Esophagus (tissue), 2 donors: ENCODE data around the gene SLIT3. TPM values are rescaled to one million over a fixed set of nuclear protein-coding genes. Genes with fewer than 3 reads are reported as not detected.

ENCODE experiments used
- H3K27ac ChIP-seq, 2 donors: one replicate each; pipeline ENCODE4 v1.5.1; 2013; ENCODE audit warnings: low read depth in 2 of 2, mild to moderate bottlenecking in 2 of 2, inconsistent platforms in 1 of 2, low read length in 1 of 2, moderate library complexity in 1 of 2
- H3K27me3 ChIP-seq, 2 donors: one replicate each; pipeline ENCODE4 v1.6.1; 2013; ENCODE audit warnings: low read length in 2 of 2, control low read depth in 1 of 2, mild to moderate bottlenecking in 1 of 2; ENCODE audit not compliant: insufficient read depth in 2 of 2, control insufficient read depth in 1 of 2
- H3K36me3 ChIP-seq, 2 donors: one replicate each; pipeline ENCODE4 v1.6.1; 2013; ENCODE audit warnings: low read length in 1 of 2; ENCODE audit not compliant: control insufficient read depth in 2 of 2, insufficient read depth in 2 of 2
- H3K4me1 ChIP-seq, 2 donors: one replicate each; pipeline ENCODE4 v1.6.1; 2013; ENCODE audit warnings: low read length in 1 of 2; ENCODE audit not compliant: control insufficient read depth in 2 of 2, insufficient read depth in 2 of 2
- H3K4me3 ChIP-seq, 2 donors: one replicate each; pipeline ENCODE4 v1.5.1; 2013; ENCODE audit warnings: low read length in 2 of 2, mild to moderate bottlenecking in 2 of 2, low read depth in 1 of 2, moderate library complexity in 1 of 2
- H3K9me3 ChIP-seq, 2 donors: one replicate each; pipeline ENCODE4 v1.6.1; 2013; ENCODE audit warnings: mild to moderate bottlenecking in 2 of 2, low read depth in 1 of 2, low read length in 1 of 2, moderate library complexity in 1 of 2; ENCODE audit not compliant: control insufficient read depth in 2 of 2, insufficient read depth in 1 of 2
- WGBS, 2 donors: extraction: QIAGEN DNeasy Blood & Tissue Kit; methylation state at CpG; one replicate each; pipeline ENCODE4 v1.1.7; 2013; 5-methylcytosine and 5-hydroxymethylcytosine counted together
- polyA plus RNA-seq, 2 donors: library from polyadenylated mRNA; stranded (reverse); fragments of 200-250 nt; gene quantifications; one replicate each; pipeline ENCODE4 v1.2.3, GENCODE V29; 2013
- donor health status: healthy with polysubstance abuse.
- donor health status: Bipolar disorder and iron deficiency.

The SLIT3 gene
- polyA plus RNA-seq, 2 donors = 0.53 to 2.0 TPM

DNA sequence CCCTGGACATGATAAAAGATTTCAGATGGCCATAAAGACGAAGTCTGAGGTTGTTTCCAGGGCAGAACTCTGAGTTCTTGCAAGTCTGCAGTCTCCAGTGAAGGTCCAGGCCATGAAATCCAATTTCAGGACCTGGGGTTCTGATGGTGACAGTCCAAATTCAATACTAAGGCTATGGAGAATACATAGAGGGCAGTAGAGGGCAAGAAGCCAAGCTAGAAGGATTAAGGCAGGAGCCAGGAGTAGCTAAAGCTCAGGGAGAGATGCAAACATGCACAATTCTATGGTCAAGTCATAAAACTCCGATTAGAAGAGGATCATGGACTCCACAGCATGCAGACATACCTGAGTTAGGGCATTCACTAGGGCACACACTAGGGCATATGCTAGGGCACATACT lies 11.4 kb downstream of the SLIT3 start:
- WGBS, 2 donors = 57 to 67% methylated on average over 2 of the region's 2 CpGs
- H3K4me3 ChIP-seq = no peak overlapping the region
- peaks cover 0 to 6% of the 10 kb centered on the region in 2 donors for H3K4me1 ChIP-seq
- H3K9me3 ChIP-seq = peaks cover 0 to 8% of the 10 kb centered on the region in 2 donors
- no peaks in the 10 kb centered on the region for H3K27me3 ChIP-seq
- no peak overlapping the region for H3K27ac ChIP-seq
- H3K36me3 ChIP-seq = no peaks in the 10 kb centered on the region

DNA sequence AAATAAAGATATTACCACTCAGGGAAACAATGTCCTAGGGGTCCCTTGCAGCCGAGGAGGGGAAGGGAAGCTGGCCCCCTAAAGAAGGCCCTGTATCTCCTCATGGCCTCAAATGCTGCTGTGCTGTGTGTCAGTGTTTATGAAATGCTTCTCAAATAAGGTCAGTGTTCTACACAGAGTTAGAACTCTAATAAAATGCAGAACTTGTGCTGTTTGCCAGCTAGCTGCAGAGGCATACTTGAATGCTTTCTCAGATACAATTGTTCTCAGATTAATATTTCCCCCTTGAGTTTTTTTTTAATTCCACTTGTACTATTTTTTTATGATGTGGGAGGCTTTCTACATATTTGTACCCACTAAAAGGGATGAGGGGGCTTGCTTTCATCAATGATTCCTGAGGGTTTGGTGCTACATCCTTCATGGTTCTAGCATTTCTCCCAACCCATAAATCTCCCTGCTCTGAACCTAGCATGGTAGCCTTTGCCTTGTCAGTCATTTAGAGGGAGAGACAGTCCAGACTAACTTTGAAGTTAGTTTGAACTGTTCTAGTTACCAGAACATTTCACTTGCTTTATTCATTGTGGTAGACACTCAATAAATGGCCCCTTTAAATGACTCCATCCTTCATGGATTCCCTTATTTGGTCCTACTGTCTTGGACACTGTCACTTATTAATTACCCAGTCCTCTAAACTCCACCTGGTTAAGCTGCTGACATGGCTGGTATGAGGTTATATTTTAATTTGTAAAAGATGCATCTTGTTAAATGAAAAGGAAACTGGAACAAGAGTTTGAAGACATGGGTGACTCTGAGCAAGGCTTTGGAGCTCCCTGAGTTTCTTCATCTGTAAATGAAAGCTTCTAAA lies 12.6 kb downstream of the SLIT3 start:
- peaks cover 0 to 6% of the 10 kb centered on the region in 2 donors for H3K4me1 ChIP-seq
- WGBS, 2 donors = 38 to 61% methylated on average over 1 of the region's 1 CpG
- H3K36me3 ChIP-seq = no peaks in the 10 kb centered on the region
- H3K27me3 ChIP-seq = no peaks in the 10 kb centered on the region
- H3K4me3 ChIP-seq = no peak overlapping the region
- peaks cover 0 to 8% of the 10 kb centered on the region in 2 donors for H3K9me3 ChIP-seq
- H3K27ac ChIP-seq = peak overlapping the region in 1 of 2 donors; percentile 2

DNA sequence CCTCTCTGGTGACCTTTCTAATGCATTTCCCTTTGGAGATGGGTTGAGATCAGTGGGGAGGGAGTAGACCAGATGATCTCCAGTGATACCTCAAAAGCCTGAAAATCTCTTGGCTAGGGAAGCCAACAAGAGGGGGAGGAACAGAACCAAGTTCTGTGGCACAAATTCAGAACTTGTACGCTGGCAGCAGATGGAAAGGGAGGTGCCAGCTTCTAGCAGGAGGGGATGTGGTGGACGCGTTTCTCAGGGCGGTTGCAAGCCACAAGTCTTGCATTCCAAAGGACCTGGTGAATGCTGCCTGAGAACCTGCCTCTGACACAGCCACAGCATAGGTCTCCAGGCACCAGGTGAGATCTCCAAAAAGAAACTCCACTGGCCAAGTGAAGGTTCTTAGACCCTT lies 13.4 kb downstream of the SLIT3 start:
- H3K4me3 ChIP-seq = no peak overlapping the region
- peak overlapping the region; percentile 2 to 58 for H3K27ac ChIP-seq
- H3K9me3 ChIP-seq = peaks cover 0 to 8% of the 10 kb centered on the region in 2 donors
- H3K27me3 ChIP-seq = no peaks in the 10 kb centered on the region
- peaks cover 0 to 6% of the 10 kb centered on the region in 2 donors for H3K4me1 ChIP-seq
- no peaks in the 10 kb centered on the region for H3K36me3 ChIP-seq
- WGBS, 2 donors = 41 to 70% methylated on average over 4 of the region's 4 CpGs

DNA sequence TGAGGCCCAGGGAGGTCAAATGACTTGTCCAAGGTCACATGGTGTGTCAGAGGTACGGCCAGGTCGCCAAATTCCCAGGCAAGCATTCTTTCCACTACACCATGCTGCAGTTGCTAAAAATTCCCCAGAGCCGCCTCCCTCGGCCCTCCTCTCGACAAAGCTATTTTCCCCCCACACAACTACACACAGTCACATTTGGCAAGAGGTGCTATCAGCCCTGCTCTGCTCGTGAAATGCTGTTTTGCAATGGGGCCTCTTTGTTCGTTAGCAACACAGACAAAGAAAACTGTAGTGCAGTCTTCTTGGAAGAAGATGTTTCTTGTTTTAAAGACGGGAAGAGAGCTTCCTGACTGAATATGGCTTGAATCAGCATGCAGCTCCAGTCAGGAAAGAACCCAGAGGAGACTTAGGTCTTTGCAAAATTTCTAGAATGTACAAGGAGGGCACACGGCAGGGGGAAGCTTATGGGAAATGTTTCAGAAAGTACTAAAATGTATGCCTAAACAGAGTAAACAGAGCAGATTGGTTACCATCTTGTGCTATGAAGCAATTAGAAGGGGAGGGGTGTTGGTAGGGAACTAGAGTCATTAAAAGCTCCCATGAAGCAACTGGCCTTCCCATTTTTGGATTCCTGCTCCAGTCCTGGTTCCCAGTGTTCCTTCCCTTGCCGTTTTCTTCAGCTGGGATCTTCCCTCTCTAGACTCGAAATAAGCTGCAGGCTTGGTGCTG lies 14.2 kb downstream of the SLIT3 start:
- H3K4me3 ChIP-seq = no peak overlapping the region
- H3K27ac ChIP-seq = peak overlapping the region in 1 of 2 donors; percentile 58
- no peaks in the 10 kb centered on the region for H3K36me3 ChIP-seq

DNA sequence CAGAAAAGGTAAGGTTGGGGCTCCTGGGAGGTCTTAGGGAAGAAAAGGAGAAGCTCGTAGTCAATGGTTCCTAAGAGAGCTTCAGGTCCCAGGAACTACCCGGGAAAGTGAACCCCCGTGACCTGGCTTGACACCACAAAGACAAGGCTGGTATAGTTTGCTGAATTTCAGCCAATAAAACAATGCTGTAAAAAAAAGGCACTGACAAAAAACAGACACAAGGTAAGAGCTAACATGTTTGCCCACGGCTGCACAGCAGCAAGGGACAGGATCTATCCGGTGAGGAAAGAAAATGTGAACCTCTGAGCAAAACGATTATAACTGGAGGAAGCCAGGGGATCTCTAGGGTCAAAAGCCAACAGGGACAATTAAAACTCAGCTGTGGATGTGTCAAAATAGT lies 17.1 kb downstream of the SLIT3 start:
- no peaks in the 10 kb centered on the region for H3K27me3 ChIP-seq
- H3K4me3 ChIP-seq = no peak overlapping the region
- H3K27ac ChIP-seq = no peak overlapping the region
- 83 to 84% methylated on average over 6 of the region's 6 CpGs for WGBS, 2 donors
- H3K9me3 ChIP-seq = peaks cover 0 to 8% of the 10 kb centered on the region in 2 donors
- no peaks in the 10 kb centered on the region for H3K36me3 ChIP-seq
- H3K4me1 ChIP-seq = no peaks in the 10 kb centered on the region

More for the DNA sequence above, 14.2 kb downstream of the SLIT3 start:
- peaks cover 0 to 8% of the 10 kb centered on the region in 2 donors for H3K9me3 ChIP-seq
- H3K27me3 ChIP-seq = no peaks in the 10 kb centered on the region
- peaks cover 0 to 6% of the 10 kb centered on the region in 2 donors for H3K4me1 ChIP-seq
- 67 to 70% methylated on average over 11 of the region's 11 CpGs for WGBS, 2 donors

DNA sequence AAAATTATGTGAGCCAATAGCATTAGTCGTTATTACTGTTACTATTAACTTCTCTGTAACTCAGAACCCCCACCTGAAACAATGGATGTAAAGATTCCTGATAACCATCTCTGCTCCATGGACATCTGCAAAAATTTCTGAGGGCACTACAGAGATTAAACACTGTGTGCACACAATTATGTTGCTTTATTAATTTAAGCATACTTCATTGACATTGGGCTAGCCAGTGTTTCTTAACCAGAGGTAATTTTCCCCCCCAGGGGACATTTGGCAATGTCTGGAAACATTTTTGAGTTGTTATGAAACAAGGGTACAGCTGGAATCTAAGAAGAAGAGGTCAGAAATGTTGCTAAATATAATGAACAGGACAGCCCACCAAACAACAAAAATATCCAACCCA lies 19.3 kb downstream of the SLIT3 start:
- Histone ChIP-seq H3K27me3 (no peaks in the 10 kb centered on the region), H3K4me3 (no peak overlapping the region), H3K4me1 (no peaks in the 10 kb centered on the region), H3K27ac (no peak overlapping the region), H3K36me3 (no peaks in the 10 kb centered on the region), H3K9me3 (peaks cover 0 to 8% of the 10 kb centered on the region in 2 donors)
- WGBS, 2 donors = 67 to 82% methylated on average over 1 of the region's 1 CpG

DNA sequence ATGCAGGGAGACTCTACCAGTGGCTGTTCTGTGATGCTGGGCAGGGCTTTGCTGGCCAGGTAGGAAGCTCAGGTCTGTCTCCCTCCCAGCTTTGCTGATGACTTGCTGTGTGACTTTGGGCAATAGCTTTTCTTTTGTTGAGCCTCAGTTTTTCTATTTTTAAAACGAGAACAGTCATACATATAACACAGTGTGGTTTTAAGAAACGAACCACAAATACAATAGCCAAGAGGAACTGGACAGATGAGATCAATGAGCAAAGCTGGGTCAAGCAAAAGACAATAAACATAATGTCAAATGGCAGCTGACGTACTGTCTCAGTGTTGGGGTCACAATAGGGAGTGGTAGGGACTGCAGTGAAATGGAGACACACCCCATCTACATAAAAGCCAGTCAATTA lies 20.2 kb downstream of the SLIT3 start:
- no peak overlapping the region for H3K4me3 ChIP-seq
- no peaks in the 10 kb centered on the region for H3K27me3 ChIP-seq
- H3K4me1 ChIP-seq = no peaks in the 10 kb centered on the region
- no peaks in the 10 kb centered on the region for H3K36me3 ChIP-seq
- peaks cover 0 to 4% of the 10 kb centered on the region in 2 donors for H3K9me3 ChIP-seq
- WGBS, 2 donors = 53 to 59% methylated on average over 3 of the region's 3 CpGs
- no peak overlapping the region for H3K27ac ChIP-seq

DNA sequence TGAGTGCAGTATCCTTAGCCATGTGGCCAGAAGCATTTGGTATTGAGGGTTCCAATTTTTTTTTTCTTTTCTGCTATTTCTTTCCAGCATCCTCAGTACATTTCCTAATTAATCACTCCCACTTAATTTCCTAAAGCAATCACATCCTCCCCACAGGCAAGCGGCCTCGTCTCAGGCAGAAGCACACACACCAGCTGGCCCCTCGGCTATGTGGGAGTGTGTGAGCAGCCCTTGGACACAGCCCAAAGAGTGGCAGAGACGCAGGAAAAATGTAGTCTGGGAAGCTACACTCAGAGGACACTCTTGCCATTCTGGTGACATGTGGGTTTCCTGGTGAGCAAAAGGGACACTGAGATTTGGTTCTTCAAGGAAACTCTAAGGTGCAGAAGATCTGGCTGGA lies 20.7 kb downstream of the SLIT3 start:
- Histone ChIP-seq H3K36me3 (no peaks in the 10 kb centered on the region), H3K4me1 (no peaks in the 10 kb centered on the region), H3K4me3 (no peak overlapping the region), H3K9me3 (no peaks in the 10 kb centered on the region), H3K27ac (no peak overlapping the region), H3K27me3 (no peaks in the 10 kb centered on the region)
- WGBS, 2 donors = 54 to 59% methylated on average over 4 of the region's 4 CpGs

DNA sequence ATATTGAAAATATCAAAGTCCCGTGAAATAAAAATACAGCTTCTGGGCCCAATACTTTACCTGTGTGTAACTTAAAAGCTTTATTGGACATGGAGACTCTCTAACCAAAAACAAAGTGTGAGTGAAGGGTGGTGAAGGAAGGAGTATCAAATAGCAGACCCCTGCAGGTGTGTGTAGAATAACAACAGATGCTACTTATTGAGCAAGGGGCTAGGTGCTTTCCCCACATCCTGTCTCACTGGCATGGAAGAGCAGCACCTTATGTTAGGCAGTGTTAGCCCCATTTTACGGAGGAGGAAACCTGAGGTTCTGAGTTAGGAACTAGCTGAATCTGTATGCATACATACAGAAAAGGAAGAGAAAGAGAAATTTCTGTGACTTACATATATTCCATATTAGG lies 21.8 kb downstream of the SLIT3 start:
- Histone ChIP-seq H3K4me3 (no peak overlapping the region), H3K27ac (no peak overlapping the region), H3K27me3 (no peaks in the 10 kb centered on the region), H3K4me1 (no peaks in the 10 kb centered on the region), H3K36me3 (no peaks in the 10 kb centered on the region), H3K9me3 (no peaks in the 10 kb centered on the region)
- 97 to 98% methylated on average over 2 of the region's 2 CpGs for WGBS, 2 donors
